GM12878 (cell line): ENCODE measurements around the gene LOXL4.

Source experiments
- CHD2 ChIP-seq: IDR thresholded peaks from 2 replicates; pipeline ENCODE4 v1.6.1; 2011; ENCODE audit warnings: low read depth, low read length, improper control_type of control experiment, borderline replicate concordance
- RBBP5 ChIP-seq: fragments of 200-600 bp; sonication (generic); conservative IDR thresholded peaks from 2 replicates; pipeline ENCODE4 v1.6.1; 2016
- ZNF207 ChIP-seq: fragments of 450-650 bp; IDR thresholded peaks from 2 replicates; pipeline ENCODE4 v1.6.1; 2014; ENCODE audit warnings: antibody characterized with exemption, mild to moderate bottlenecking, borderline replicate concordance
- TF ChIP-seq, protein P1 (sequence below), 3 experiments: IDR thresholded peaks in 2 of 3; conservative IDR thresholded peaks in 1 of 3; 2 replicates each; pipeline ENCODE4 v1.5.1; 2011; ENCODE audit warnings: low read depth in 3 of 3, low read length in 3 of 3, mild to moderate bottlenecking in 3 of 3, control low read depth in 2 of 3, moderate library complexity in 2 of 3, inconsistent platforms in 1 of 3, mixed read lengths in 1 of 3; ENCODE audit not compliant: control insufficient read depth in 2 of 3, insufficient read depth in 1 of 3; ENCODE audit errors: extremely low read depth in 1 of 3

DNA sequence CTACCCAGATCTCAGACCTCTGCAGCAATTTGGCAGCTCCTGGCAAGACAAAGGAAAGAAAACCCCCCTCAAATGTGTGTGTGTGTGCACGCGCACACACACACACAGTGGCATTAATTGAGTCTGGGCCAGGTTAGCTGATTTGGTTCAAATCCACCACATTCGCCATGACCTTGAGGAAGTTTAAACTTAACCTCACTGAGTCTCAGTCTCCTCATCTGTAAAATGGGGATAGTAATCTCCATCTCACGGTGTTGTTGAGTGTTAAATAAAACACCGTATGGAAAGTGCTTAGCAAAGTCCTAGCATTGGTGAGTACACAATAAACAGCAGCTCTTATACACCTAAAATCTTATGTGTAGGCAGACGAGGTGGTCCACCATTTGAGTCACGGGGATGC, 4.9 kb downstream of the LOXL4 start:
- TF ChIP-seq CHD2: no peak
- no peak for TF ChIP-seq ZNF207
- TF ChIP-seq, protein P1, sequence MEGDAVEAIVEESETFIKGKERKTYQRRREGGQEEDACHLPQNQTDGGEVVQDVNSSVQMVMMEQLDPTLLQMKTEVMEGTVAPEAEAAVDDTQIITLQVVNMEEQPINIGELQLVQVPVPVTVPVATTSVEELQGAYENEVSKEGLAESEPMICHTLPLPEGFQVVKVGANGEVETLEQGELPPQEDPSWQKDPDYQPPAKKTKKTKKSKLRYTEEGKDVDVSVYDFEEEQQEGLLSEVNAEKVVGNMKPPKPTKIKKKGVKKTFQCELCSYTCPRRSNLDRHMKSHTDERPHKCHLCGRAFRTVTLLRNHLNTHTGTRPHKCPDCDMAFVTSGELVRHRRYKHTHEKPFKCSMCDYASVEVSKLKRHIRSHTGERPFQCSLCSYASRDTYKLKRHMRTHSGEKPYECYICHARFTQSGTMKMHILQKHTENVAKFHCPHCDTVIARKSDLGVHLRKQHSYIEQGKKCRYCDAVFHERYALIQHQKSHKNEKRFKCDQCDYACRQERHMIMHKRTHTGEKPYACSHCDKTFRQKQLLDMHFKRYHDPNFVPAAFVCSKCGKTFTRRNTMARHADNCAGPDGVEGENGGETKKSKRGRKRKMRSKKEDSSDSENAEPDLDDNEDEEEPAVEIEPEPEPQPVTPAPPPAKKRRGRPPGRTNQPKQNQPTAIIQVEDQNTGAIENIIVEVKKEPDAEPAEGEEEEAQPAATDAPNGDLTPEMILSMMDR (IDR thresholded peaks at IDR 0.05 in 2 of 3, conservative IDR thresholded peaks at IDR 0.05 in 1 of 3; ENCODE audit: control insufficient read depth in 2 of 3, extremely low read depth in 1 of 3, insufficient read depth in 1 of 3, low read depth in 3 of 3, low read length in 3 of 3): no peak
- no peak for TF ChIP-seq RBBP5
